Erythroblast (primary cell): ENCODE measurements around the gene PPP1R15B.

ENCODE experiments used
- GATA1 ChIP-seq: IDR thresholded peaks from 2 replicates; pipeline ENCODE4 v1.6.1; 2011; ENCODE audit warnings: low read depth, mild to moderate bottlenecking, control low read depth, low read length, moderate library complexity
- POLR2A ChIP-seq: IDR thresholded peaks from 2 replicates; pipeline ENCODE4 v1.6.1; 2011; ENCODE audit warnings: mild to moderate bottlenecking, low read length

DNA sequence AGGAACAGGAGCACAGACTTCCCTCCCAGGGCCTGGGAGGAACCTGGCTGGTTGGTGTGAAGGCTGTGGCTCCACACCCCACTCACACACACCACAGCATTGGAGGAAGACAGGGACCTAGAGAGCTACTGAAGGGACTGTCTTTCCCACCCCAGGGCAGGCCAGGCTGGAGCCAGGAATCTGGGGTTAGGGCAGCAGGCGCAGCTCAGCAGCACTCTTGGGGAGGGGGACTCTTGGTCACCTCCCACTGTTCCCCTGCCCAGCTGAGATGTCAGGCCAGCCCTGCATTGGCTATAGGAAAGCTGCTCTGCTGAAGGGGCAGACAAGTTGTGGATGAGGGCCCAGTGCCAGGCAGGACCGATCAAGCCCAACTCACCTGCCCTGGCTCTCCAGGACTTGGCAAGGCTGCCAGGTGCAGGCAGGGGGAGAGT lies 50.3 kb downstream of the PPP1R15B start:
- TF ChIP-seq POLR2A, result no peak
- no peak for TF ChIP-seq GATA1
